CD8-positive, alpha-beta memory T cell (primary cell): Measurements from ENCODE around the gene ELK4. TPM values are rescaled to one million over a fixed set of nuclear protein-coding genes. Genes with fewer than 3 reads are reported as not detected.

Experiments used
- CTCF ChIA-PET: fragments of 350-600 bp; sonication (Branson Sonifier 250); formaldehyde crosslinking; loops from one replicate; lab custom pipeline; 2021; ENCODE audit warnings: antibody characterized with exemption; lab: Charles Lee
- POLR2A ChIA-PET: fragments of 350-600 bp; sonication (Branson Sonifier 250); formaldehyde crosslinking; loops from one replicate; lab custom pipeline; 2021; ENCODE audit warnings: antibody characterized with exemption; lab: Charles Lee
- DNase-seq, 5 donors: peaks; one replicate each; pipeline versions ENCODE4 v3.0.0 to v3.0.0-alpha.2; 2020 to 2022; ENCODE audit warnings: mixed read lengths in 1 of 5
- H3K27ac ChIP-seq: one replicate; pipeline ENCODE4 v1.7.0; 2013; ENCODE audit warnings: low read depth, mild to moderate bottlenecking, low read length, moderate library complexity
- H3K27me3 ChIP-seq: 2 replicates; pipeline ENCODE4 v1.7.0; 2013; ENCODE audit warnings: low read length, mild to moderate bottlenecking; ENCODE audit not compliant: insufficient read depth, poor library complexity, severe bottlenecking
- H3K36me3 ChIP-seq: 2 replicates; pipeline ENCODE4 v1.7.0; 2013; ENCODE audit warnings: mild to moderate bottlenecking, low read length, moderate library complexity; ENCODE audit not compliant: insufficient read depth
- H3K4me1 ChIP-seq: 2 replicates; pipeline ENCODE4 v1.7.0; 2013; ENCODE audit warnings: mild to moderate bottlenecking, low read length, moderate library complexity; ENCODE audit not compliant: insufficient read depth
- H3K4me3 ChIP-seq: 2 replicates; pipeline ENCODE4 v1.7.0; 2013; ENCODE audit warnings: mild to moderate bottlenecking, low read length
- H3K9me3 ChIP-seq: 2 replicates; pipeline ENCODE4 v1.7.0; 2013; ENCODE audit warnings: mild to moderate bottlenecking, low read length
- H3K27ac Mint-ChIP-seq, 8 donors: one replicate each; pipeline ENCODE4 v1.8.0; 2020 to 2021; ENCODE audit warnings: mixed read lengths in 8 of 8, mild to moderate bottlenecking in 6 of 8, inconsistent platforms in 3 of 8, moderate library complexity in 3 of 8
- H3K27me3 Mint-ChIP-seq, 2 donors: one replicate each; pipeline ENCODE4 v1.8.0; 2020 to 2021; ENCODE audit warnings: mixed read lengths in 2 of 2, mild to moderate bottlenecking in 1 of 2, moderate library complexity in 1 of 2
- H3K36me3 Mint-ChIP-seq, 3 donors: one replicate each; pipeline ENCODE4 v1.8.0; 2020 to 2021; ENCODE audit warnings: mixed read lengths in 3 of 3, inconsistent platforms in 1 of 3, mild to moderate bottlenecking in 1 of 3
- H3K4me1 Mint-ChIP-seq, 3 donors: one replicate each; pipeline ENCODE4 v1.8.0; 2020 to 2021; ENCODE audit warnings: mixed read lengths in 3 of 3, inconsistent platforms in 1 of 3, mild to moderate bottlenecking in 1 of 3
- H3K4me3 Mint-ChIP-seq, 7 donors: one replicate each; pipeline ENCODE4 v1.8.0; 2020 to 2021; ENCODE audit warnings: mixed read lengths in 7 of 7, mild to moderate bottlenecking in 6 of 7, moderate library complexity in 4 of 7, inconsistent platforms in 2 of 7
- H3K9me3 Mint-ChIP-seq, 5 donors: one replicate each; pipeline ENCODE4 v1.8.0; 2020 to 2022; ENCODE audit warnings: mixed read lengths in 5 of 5, mild to moderate bottlenecking in 3 of 5, moderate library complexity in 2 of 5, inconsistent platforms in 1 of 5
- polyA plus RNA-seq: library from polyadenylated mRNA; unstranded; fragments of 300-500 nt; fragmentation: Illumina TruSeq; gene quantifications from one replicate; pipeline ENCODE4 v1.2.3, GENCODE V29; 2021
- total RNA-seq, 2 experiments: library from RNA; stranded (reverse); gene quantifications; one replicate each; pipeline ENCODE4 v1.2.3, GENCODE V29; 2021

Gene ELK4
- total and polyA plus RNA-seq, 3 experiments from 2014 or later: 6.1 to 88.7 (median 83.3) TPM

DNA sequence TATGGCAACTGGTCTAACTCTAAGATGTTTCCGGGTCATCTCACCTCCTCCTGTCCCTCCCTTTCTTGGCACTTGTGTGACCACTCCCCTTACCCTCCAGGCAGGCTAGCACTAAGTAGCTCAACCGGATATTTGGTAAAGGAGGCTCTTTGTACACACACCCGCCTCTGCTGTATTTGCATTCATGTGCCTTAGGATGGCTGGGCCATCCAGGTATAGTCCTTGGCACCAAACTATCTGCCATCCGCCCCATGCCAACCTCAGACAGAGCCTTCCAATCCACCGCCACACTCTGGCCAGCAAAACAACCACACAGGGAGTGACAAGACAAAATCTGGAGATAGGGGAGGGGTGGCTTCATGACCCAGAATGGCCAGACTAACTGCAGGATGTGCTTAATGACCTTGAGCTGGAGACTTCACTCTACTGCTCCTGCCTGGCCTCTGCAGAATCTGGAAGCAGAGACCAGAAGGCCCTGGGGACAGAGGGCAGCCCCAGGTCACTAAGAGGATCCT is 67.8 kb downstream of the ELK4 start:
- Histone ChIP-seq H3K36me3 (no peaks in the 10 kb centered on the region), H3K4me3 (no peak overlapping the region), H3K27me3 (peaks cover 18% of the 10 kb centered on the region), H3K4me1 (peaks cover 4% of the 10 kb centered on the region), H3K27ac (no peak overlapping the region), H3K9me3 (no peaks in the 10 kb centered on the region)
- Mint-ChIP-seq H3K27me3 (peaks cover 30 to 71% of the 10 kb centered on the region in 2 donors), H3K27ac (peak overlapping the region in 1 of 8 donors; percentile 25), H3K36me3 (no peaks in the 10 kb centered on the region), H3K9me3 (peaks cover 0 to 10% (median 6%) of the 10 kb centered on the region in 5 donors), H3K4me3 (no peak overlapping the region), H3K4me1 (peaks cover 0 to 5% (median 2%) of the 10 kb centered on the region in 3 donors)
- DNase-seq: no peak
- ChIA-PET POLR2A (no interaction called here), CTCF (no interaction called here)

DNA sequence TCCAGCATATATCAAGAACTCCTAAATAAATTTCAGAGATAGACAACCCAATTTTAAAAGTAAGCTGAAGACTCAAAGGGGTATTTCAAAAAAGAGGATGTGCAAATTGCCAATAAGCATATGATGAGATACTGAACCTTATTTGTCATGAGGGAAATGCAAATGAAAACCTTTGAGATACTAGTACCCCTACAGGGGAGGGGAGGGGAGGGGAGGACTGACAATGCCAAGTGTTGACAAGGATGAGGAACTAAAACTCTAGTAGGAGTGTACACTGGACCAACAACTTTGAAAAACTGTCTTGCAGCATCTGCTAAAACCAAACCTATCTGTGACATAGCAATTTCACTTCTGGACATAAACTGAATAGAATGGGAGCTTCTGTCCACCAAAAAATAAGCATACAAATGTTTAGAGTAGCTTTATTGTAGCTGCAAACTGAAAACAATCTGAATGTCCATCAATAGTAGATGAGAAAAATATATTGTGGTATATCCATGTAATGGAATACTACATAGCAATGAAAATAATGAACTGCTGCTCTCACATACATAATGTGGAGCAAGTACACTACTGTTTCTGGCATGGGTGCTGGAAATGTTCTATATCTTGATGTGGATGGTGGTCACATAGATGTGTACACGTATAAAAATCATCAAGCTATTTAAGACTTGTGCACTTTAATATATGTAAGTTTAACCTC is 70.2 kb downstream of the ELK4 start:
- CTCF ChIA-PET: no interaction called here
- POLR2A ChIA-PET: no interaction called here
- Histone ChIP-seq H3K9me3 (no peaks in the 10 kb centered on the region), H3K27me3 (peaks cover 4% of the 10 kb centered on the region), H3K27ac (no peak overlapping the region), H3K4me1 (no peaks in the 10 kb centered on the region), H3K4me3 (no peak overlapping the region), H3K36me3 (no peaks in the 10 kb centered on the region)
- no peaks in the 10 kb centered on the region for H3K4me1 Mint-ChIP-seq
- H3K4me3 Mint-ChIP-seq: no peak overlapping the region
- no peak for DNase-seq
- no peaks in the 10 kb centered on the region for H3K36me3 Mint-ChIP-seq
- peaks cover 22 to 74% of the 10 kb centered on the region in 2 donors for H3K27me3 Mint-ChIP-seq
- peaks cover 0 to 10% (median 6%) of the 10 kb centered on the region in 5 donors for H3K9me3 Mint-ChIP-seq
- H3K27ac Mint-ChIP-seq: no peak overlapping the region

Other genes starting within 250 kb of the ELK4 start
- under 1 TPM in 1 of 2 experiments, not detected in 1; 0.55 TPM for gene LEMD1, start 210.0 kb downstream of the ELK4 start, total RNA-seq
- not detected for gene LEMD1, start 210.0 kb downstream of the ELK4 start, polyA plus RNA-seq
- under 1 TPM in 1 of 2 experiments, not detected in 1; 0.09 TPM for gene BLACAT1, start 176.0 kb downstream of the ELK4 start, total RNA-seq
- not detected for gene BLACAT1, start 176.0 kb downstream of the ELK4 start, polyA plus RNA-seq
- gene CDK18, start 127.3 kb downstream of the ELK4 start, total RNA-seq: 1 to 10 TPM; 1.4 to 1.6 TPM
- 0.43 TPM for gene CDK18, start 127.3 kb downstream of the ELK4 start, polyA plus RNA-seq
- under 1 TPM; 0.29 to 0.33 TPM for gene SLC45A3, start 48.5 kb upstream of the ELK4 start, total RNA-seq
- gene SLC45A3, start 48.5 kb upstream of the ELK4 start, polyA plus RNA-seq: not detected
- 100 to 1,000 TPM; 162 to 202 TPM for gene NUCKS1, start 118.2 kb upstream of the ELK4 start, total RNA-seq
- gene NUCKS1, start 118.2 kb upstream of the ELK4 start, polyA plus RNA-seq: 18.9 TPM
- 10 to 100 TPM; 37.1 to 39.7 TPM for gene RAB29, start 143.5 kb upstream of the ELK4 start, total RNA-seq
- 169 TPM for gene RAB29, start 143.5 kb upstream of the ELK4 start, polyA plus RNA-seq
- gene SLC41A1, start 181.2 kb upstream of the ELK4 start, total RNA-seq: 10 to 100 TPM; 24.1 to 27.6 TPM
- gene SLC41A1, start 181.2 kb upstream of the ELK4 start, polyA plus RNA-seq: 16.5 TPM
- gene PM20D1, start 218.1 kb upstream of the ELK4 start, total RNA-seq: under 1 TPM; 0.31 to 0.38 TPM
- gene PM20D1, start 218.1 kb upstream of the ELK4 start, polyA plus RNA-seq: 2.6 TPM